Naive thymus-derived CD4-positive, alpha-beta T cell (primary cell): ENCODE measurements around the gene KSR2. TPM values are rescaled to one million over a fixed set of nuclear protein-coding genes. Genes with fewer than 3 reads are reported as not detected.

Experiments used
- ATAC-seq: fragments of 150-1000 bp; cut with Tn5 transposase; 2 replicates; pipeline ENCODE4 v1.10.0; 2021; ENCODE audit warnings: mild to moderate bottlenecking, moderate library complexity
- CTCF ChIA-PET: fragments of 350-600 bp; sonication (Branson Sonifier 250); formaldehyde crosslinking; loops from one replicate; lab custom pipeline; 2021; ENCODE audit warnings: antibody characterized with exemption; lab: Charles Lee
- POLR2A ChIA-PET: fragments of 350-600 bp; sonication (Branson Sonifier 250); formaldehyde crosslinking; loops from one replicate; lab custom pipeline; 2021; ENCODE audit warnings: antibody characterized with exemption, inconsistent platforms; lab: Charles Lee
- DNase-seq, 9 donors: peaks; one replicate each; pipeline versions ENCODE4 v3.0.0 to v3.0.0-alpha.2; 2020 to 2022; ENCODE audit warnings: mixed read lengths in 1 of 9
- H3K27ac ChIP-seq: one replicate; pipeline ENCODE4 v1.7.0; 2013; ENCODE audit warnings: mild to moderate bottlenecking, low read depth, low read length, moderate library complexity
- H3K27me3 ChIP-seq, 2 donors: one replicate each; pipeline ENCODE4 v1.7.0; 2013; ENCODE audit warnings: low read length in 2 of 2, mild to moderate bottlenecking in 2 of 2, moderate library complexity in 2 of 2; ENCODE audit not compliant: control insufficient read depth in 2 of 2, insufficient read depth in 2 of 2
- H3K36me3 ChIP-seq, 3 experiments: 1 replicate in 2 of 3; 2 replicates in 1 of 3; pipeline ENCODE4 v1.7.0; 2013; ENCODE audit warnings: low read length in 3 of 3, mild to moderate bottlenecking in 3 of 3, moderate library complexity in 1 of 3; ENCODE audit not compliant: insufficient read depth in 3 of 3, control insufficient read depth in 2 of 3
- H3K4me1 ChIP-seq, 2 donors: one replicate each; pipeline ENCODE4 v1.7.0; 2013; ENCODE audit warnings: low read length in 2 of 2, mild to moderate bottlenecking in 2 of 2, moderate library complexity in 1 of 2; ENCODE audit not compliant: control insufficient read depth in 2 of 2, insufficient read depth in 2 of 2
- H3K4me3 ChIP-seq: 2 replicates; pipeline ENCODE4 v1.7.0; 2013; ENCODE audit warnings: mild to moderate bottlenecking, low read length
- H3K9me3 ChIP-seq, 3 experiments: 1 replicate in 2 of 3; 2 replicates in 1 of 3; pipeline ENCODE4 v1.7.0; 2013; ENCODE audit warnings: low read length in 3 of 3; ENCODE audit not compliant: control insufficient read depth in 2 of 3
- H3K27ac Mint-ChIP-seq, 9 donors: one replicate each; pipeline ENCODE4 v1.8.0; 2020 to 2022; ENCODE audit warnings: mixed read lengths in 9 of 9, mild to moderate bottlenecking in 8 of 9, moderate library complexity in 5 of 9, inconsistent platforms in 2 of 9
- H3K27me3 Mint-ChIP-seq, 5 donors: one replicate each; pipeline ENCODE4 v1.8.0; 2021 to 2022; ENCODE audit warnings: mixed read lengths in 5 of 5, mild to moderate bottlenecking in 1 of 5
- H3K36me3 Mint-ChIP-seq, 5 donors: one replicate each; pipeline ENCODE4 v1.8.0; 2020 to 2022; ENCODE audit warnings: mixed read lengths in 5 of 5, mild to moderate bottlenecking in 3 of 5, inconsistent platforms in 1 of 5
- H3K4me1 Mint-ChIP-seq, 7 donors: one replicate each; pipeline ENCODE4 v1.8.0; 2020 to 2022; ENCODE audit warnings: mixed read lengths in 7 of 7, mild to moderate bottlenecking in 3 of 7, inconsistent platforms in 1 of 7
- H3K4me3 Mint-ChIP-seq, 10 donors: one replicate each; pipeline ENCODE4 v1.8.0; 2020 to 2022; ENCODE audit warnings: mild to moderate bottlenecking in 10 of 10, mixed read lengths in 10 of 10, moderate library complexity in 6 of 10, inconsistent platforms in 2 of 10
- H3K9me3 Mint-ChIP-seq, 11 donors: one replicate each; pipeline ENCODE4 v1.8.0; 2020 to 2022; ENCODE audit warnings: mixed read lengths in 11 of 11, mild to moderate bottlenecking in 4 of 11, inconsistent platforms in 1 of 11, moderate library complexity in 1 of 11
- intact Hi-C, 2 donors: fragments of 100-400 bp; cut with micrococcal nuclease; formaldehyde crosslinking; loops; one replicate each; pipeline ENCODE4 v1.15.1; 2023
- polyA plus RNA-seq, 2 donors: library from polyadenylated mRNA; unstranded; fragments of 300-500 nt; fragmentation: Illumina TruSeq; gene quantifications; one replicate each; pipeline ENCODE4 v1.2.3, GENCODE V29; 2021
- total RNA-seq, 6 experiments: library from RNA in 5 of 6; stranded (reverse) in 5 of 6; gene quantifications; 1 replicate in 5 of 6; 2 replicates in 1 of 6; pipeline ENCODE4 v1.2.3 and lab custom pipeline; 2021 to 2026

Gene KSR2
- total and polyA plus RNA-seq, 7 experiments from 2014 or later: 0.03 to 0.07 TPM; not detected in 5

GRCh38 chr12:117789195-117789912, 179.4 kb downstream of the KSR2 start:
- Histone ChIP-seq H3K9me3 (peaks cover 0 to 6% (median 0%) of the 10 kb centered on the region in 3 experiments), H3K4me1 (no peaks in the 10 kb centered on the region), H3K27ac (no peak overlapping the region), H3K36me3 (no peaks in the 10 kb centered on the region), H3K27me3 (no peaks in the 10 kb centered on the region), H3K4me3 (no peak overlapping the region)
- POLR2A ChIA-PET: no interaction called here
- H3K9me3 Mint-ChIP-seq: peaks cover 2 to 18% (median 10%) of the 10 kb centered on the region in 11 donors
- ATAC-seq (no peak), DNase-seq (no peak)
- intact Hi-C loops: no loop called here
- H3K4me1 Mint-ChIP-seq: no peaks in the 10 kb centered on the region
- no peak overlapping the region for H3K4me3 Mint-ChIP-seq
- peaks cover 0 to 20% (median 6%) of the 10 kb centered on the region in 5 donors for H3K27me3 Mint-ChIP-seq
- H3K36me3 Mint-ChIP-seq: peaks cover 0 to 5% (median 0%) of the 10 kb centered on the region in 5 donors
- no peak overlapping the region for H3K27ac Mint-ChIP-seq
- CTCF ChIA-PET: no interaction called here

DNA sequence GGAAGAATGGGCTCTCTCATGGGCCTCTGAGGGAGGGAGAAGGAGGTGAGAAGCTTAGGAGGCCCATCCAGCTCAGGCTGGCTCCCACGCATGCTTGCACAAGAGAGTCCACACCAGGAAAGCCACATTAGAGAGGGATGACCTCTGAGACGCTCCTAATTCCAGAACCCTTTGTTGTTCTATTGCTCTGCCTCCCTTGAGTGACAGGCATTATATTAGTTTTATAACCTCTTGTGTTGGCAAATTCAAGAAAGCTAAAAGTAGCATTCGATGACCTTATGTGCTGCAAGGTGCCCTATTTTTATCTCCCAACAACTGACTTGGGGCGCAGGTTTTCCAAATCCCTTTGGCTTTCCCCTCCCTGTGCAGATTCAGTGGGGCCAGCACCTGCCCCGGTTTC, 190.1 kb downstream of the KSR2 start:
- no peaks in the 10 kb centered on the region for H3K4me1 ChIP-seq
- ATAC-seq: no peak

GRCh38 chr12:117774941-117775775, 193.6 kb downstream of the KSR2 start:
- DNase-seq (no peak), ATAC-seq (no peak)
- Histone ChIP-seq H3K36me3 (no peaks in the 10 kb centered on the region), H3K9me3 (no peaks in the 10 kb centered on the region), H3K4me1 (no peaks in the 10 kb centered on the region), H3K27ac (no peak overlapping the region), H3K27me3 (no peaks in the 10 kb centered on the region), H3K4me3 (no peak overlapping the region)
- ChIA-PET CTCF (no interaction called here), POLR2A (no interaction called here)
- Mint-ChIP-seq H3K36me3 (no peaks in the 10 kb centered on the region), H3K9me3 (peaks cover 0 to 4% (median 0%) of the 10 kb centered on the region in 11 donors), H3K4me3 (no peak overlapping the region), H3K4me1 (no peaks in the 10 kb centered on the region), H3K27ac (no peak overlapping the region), H3K27me3 (peaks cover 0 to 5% (median 0%) of the 10 kb centered on the region in 5 donors)
- intact Hi-C loops: no loop called here

More for the DNA sequence above, 190.1 kb downstream of the KSR2 start:
- Mint-ChIP-seq H3K36me3 (no peaks in the 10 kb centered on the region), H3K27me3 (peaks cover 0 to 23% (median 3%) of the 10 kb centered on the region in 5 donors), H3K4me1 (no peaks in the 10 kb centered on the region), H3K27ac (no peak overlapping the region), H3K4me3 (no peak overlapping the region), H3K9me3 (peaks cover 0 to 17% (median 3%) of the 10 kb centered on the region in 11 donors)
- POLR2A ChIA-PET: no interaction called here
- CTCF ChIA-PET: interaction anchor here (0.6 kb wide), 1 partner anchor 47 kb away, joined by 3 read pairs; no protein-coding TSS in a partner anchor
- Histone ChIP-seq H3K27me3 (no peaks in the 10 kb centered on the region), H3K4me3 (no peak overlapping the region), H3K9me3 (no peaks in the 10 kb centered on the region), H3K27ac (no peak overlapping the region), H3K36me3 (no peaks in the 10 kb centered on the region)
- DNase-seq: no peak
- intact Hi-C loops: no loop called here

DNA sequence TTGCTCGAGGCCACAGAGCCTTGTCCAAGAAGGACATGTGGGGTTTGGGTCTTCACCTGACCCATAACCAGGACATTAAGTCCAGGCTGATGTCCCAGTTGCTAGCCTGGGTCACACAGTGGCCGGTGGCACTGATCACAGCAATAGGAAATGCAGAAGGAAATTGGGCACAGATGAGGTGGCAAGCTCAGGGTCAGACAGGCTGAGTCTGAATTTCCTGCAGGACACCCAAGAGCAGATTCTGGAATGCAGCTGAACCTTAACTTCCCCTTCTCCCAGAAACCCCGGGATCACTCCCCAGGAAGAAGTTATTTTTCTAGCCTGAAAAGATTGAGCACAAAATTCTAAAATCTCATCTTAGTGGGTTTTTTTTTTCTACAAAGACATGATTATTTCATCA, 199.9 kb downstream of the KSR2 start:
- Mint-ChIP-seq H3K9me3 (peaks cover 0 to 21% (median 13%) of the 10 kb centered on the region in 11 donors), H3K27me3 (peaks cover 0 to 15% (median 0%) of the 10 kb centered on the region in 5 donors), H3K4me3 (no peak overlapping the region), H3K36me3 (peaks cover 0 to 6% (median 0%) of the 10 kb centered on the region in 5 donors), H3K27ac (no peak overlapping the region), H3K4me1 (no peaks in the 10 kb centered on the region)
- intact Hi-C loops: no loop called here
- no peak overlapping the region for H3K27ac ChIP-seq
- ChIA-PET CTCF (no interaction called here), POLR2A (no interaction called here)
- no peaks in the 10 kb centered on the region for H3K36me3 ChIP-seq
- no peak overlapping the region for H3K4me3 ChIP-seq
- no peaks in the 10 kb centered on the region for H3K27me3 ChIP-seq
- DNase-seq (no peak), ATAC-seq (no peak)
- H3K4me1 ChIP-seq: no peaks in the 10 kb centered on the region
- H3K9me3 ChIP-seq: peaks cover 0 to 8% (median 0%) of the 10 kb centered on the region in 3 experiments

DNA sequence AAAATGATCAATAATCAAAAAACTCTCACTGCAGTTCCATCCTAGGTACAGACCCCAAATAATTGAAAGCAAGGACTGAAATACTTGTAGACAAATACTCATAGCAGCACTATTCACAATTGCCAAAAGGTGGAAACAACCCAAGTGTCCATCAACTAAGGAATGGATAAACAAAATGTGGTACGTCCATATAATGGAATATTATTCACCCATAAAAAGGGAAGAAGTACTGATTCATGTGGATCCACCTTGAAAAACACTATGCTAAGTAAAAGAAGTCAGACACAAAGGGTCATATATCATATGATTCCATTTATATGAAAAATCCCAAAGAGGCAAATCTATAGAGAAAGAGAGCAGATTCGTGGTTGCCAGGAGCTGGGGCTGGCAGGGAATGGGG, 202.8 kb downstream of the KSR2 start:
- Histone ChIP-seq H3K36me3 (no peaks in the 10 kb centered on the region), H3K4me3 (no peak overlapping the region), H3K27me3 (no peaks in the 10 kb centered on the region), H3K27ac (no peak overlapping the region), H3K9me3 (peaks cover 0 to 8% (median 0%) of the 10 kb centered on the region in 3 experiments), H3K4me1 (no peaks in the 10 kb centered on the region)
- peaks cover 0 to 22% (median 4%) of the 10 kb centered on the region in 5 donors for H3K27me3 Mint-ChIP-seq
- no peak overlapping the region for H3K27ac Mint-ChIP-seq
- ChIA-PET CTCF (interaction anchor here (0.7 kb wide), 1 partner anchor 45 kb away, joined by 3 read pairs; no protein-coding TSS in a partner anchor), POLR2A (no interaction called here)
- ATAC-seq (no peak), DNase-seq (no peak)
- H3K4me3 Mint-ChIP-seq: no peak overlapping the region
- no peaks in the 10 kb centered on the region for H3K4me1 Mint-ChIP-seq
- peaks cover 0 to 6% (median 0%) of the 10 kb centered on the region in 5 donors for H3K36me3 Mint-ChIP-seq
- peaks cover 0 to 24% (median 14%) of the 10 kb centered on the region in 11 donors for H3K9me3 Mint-ChIP-seq
- intact Hi-C loops: no loop called here

DNA sequence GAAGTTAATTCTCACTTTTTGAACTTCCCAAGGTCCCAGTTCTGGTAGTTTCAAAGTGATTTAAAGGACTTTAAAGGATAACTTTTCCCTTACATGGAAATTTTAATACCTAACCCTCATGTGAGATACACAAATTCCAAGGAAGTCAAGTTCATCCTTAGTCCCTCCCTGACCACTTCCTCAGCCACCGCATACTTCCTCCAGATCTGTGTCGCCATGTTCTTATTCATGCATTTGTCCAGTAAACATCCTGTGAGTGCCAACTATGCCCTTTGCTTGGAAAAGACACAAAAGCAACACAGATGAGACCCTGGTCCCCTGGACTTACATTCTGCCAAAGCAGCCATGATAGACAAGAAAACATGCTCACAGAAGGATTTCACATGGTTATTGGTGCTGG, 206.6 kb downstream of the KSR2 start:
- ChIA-PET POLR2A (no interaction called here), CTCF (no interaction called here)
- Histone ChIP-seq H3K27ac (no peak overlapping the region), H3K27me3 (no peaks in the 10 kb centered on the region), H3K9me3 (peaks cover 0 to 8% (median 0%) of the 10 kb centered on the region in 3 experiments), H3K4me1 (no peaks in the 10 kb centered on the region), H3K36me3 (no peaks in the 10 kb centered on the region), H3K4me3 (no peak overlapping the region)
- intact Hi-C loops: no loop called here
- H3K4me3 Mint-ChIP-seq: no peak overlapping the region
- ATAC-seq: no peak
- peaks cover 0 to 27% (median 14%) of the 10 kb centered on the region in 11 donors for H3K9me3 Mint-ChIP-seq
- DNase-seq: no peak
- no peaks in the 10 kb centered on the region for H3K4me1 Mint-ChIP-seq
- H3K27ac Mint-ChIP-seq: no peak overlapping the region
- H3K36me3 Mint-ChIP-seq: peaks cover 0 to 6% (median 0%) of the 10 kb centered on the region in 5 donors
- H3K27me3 Mint-ChIP-seq: peaks cover 0 to 15% (median 4%) of the 10 kb centered on the region in 5 donors
